Mesothelial cell of epicardium (in vitro differentiated cells): ENCODE data around the gene PTPRG. TPM values are rescaled to one million over a fixed set of nuclear protein-coding genes. Genes with fewer than 3 reads are reported as not detected.
A peak's percentile ranks its signal among the peaks of the same experiment; 100 is the strongest.

Experiments used
- DNase-seq, 2 experiments: peaks; one replicate each; pipeline ENCODE4 v3.0.0; 2021; ENCODE audit warnings: low spot score in 2 of 2; ENCODE audit not compliant: unreplicated experiment in 2 of 2
- H3K27ac Mint-ChIP-seq: 2 replicates; pipeline ENCODE4 v1.8.0; 2021; ENCODE audit warnings: mixed read lengths
- H3K27me3 Mint-ChIP-seq: 2 replicates; pipeline ENCODE4 v1.8.0; 2021; ENCODE audit warnings: low read depth, mixed read lengths
- H3K36me3 Mint-ChIP-seq: 2 replicates; pipeline ENCODE4 v1.8.0; 2021; ENCODE audit warnings: mixed read lengths
- H3K4me1 Mint-ChIP-seq: 2 replicates; pipeline ENCODE4 v1.8.0; 2021; ENCODE audit warnings: mixed read lengths
- H3K4me3 Mint-ChIP-seq: 2 replicates; pipeline ENCODE4 v1.8.0; 2021; ENCODE audit warnings: mild to moderate bottlenecking, moderate library complexity, mixed read lengths
- H3K9me3 Mint-ChIP-seq: 2 replicates; pipeline ENCODE4 v1.8.0; 2021; ENCODE audit warnings: mixed read lengths
- total RNA-seq: library from RNA; stranded (reverse); gene quantifications from 3 replicates; pipeline ENCODE4 v1.2.1, GENCODE V29; 2021
- TF ChIP-seq, protein P1 (sequence below): fragments of 200-600 bp; sonication (generic); IDR thresholded peaks from one replicate; pipeline ENCODE4 v1.5.0; 2021; ENCODE audit warnings: antibody characterized with exemption; ENCODE audit not compliant: unreplicated experiment

PTPRG gene
- total RNA-seq, 1 donor from 2014 or later, result 40.4 TPM

GRCh38 chr3:62183087-62183486 is 621.7 kb downstream of the PTPRG start:
- TF ChIP-seq, protein P1, sequence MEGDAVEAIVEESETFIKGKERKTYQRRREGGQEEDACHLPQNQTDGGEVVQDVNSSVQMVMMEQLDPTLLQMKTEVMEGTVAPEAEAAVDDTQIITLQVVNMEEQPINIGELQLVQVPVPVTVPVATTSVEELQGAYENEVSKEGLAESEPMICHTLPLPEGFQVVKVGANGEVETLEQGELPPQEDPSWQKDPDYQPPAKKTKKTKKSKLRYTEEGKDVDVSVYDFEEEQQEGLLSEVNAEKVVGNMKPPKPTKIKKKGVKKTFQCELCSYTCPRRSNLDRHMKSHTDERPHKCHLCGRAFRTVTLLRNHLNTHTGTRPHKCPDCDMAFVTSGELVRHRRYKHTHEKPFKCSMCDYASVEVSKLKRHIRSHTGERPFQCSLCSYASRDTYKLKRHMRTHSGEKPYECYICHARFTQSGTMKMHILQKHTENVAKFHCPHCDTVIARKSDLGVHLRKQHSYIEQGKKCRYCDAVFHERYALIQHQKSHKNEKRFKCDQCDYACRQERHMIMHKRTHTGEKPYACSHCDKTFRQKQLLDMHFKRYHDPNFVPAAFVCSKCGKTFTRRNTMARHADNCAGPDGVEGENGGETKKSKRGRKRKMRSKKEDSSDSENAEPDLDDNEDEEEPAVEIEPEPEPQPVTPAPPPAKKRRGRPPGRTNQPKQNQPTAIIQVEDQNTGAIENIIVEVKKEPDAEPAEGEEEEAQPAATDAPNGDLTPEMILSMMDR, result no peak
- no peak for DNase-seq
- Mint-ChIP-seq H3K4me3 (no peak overlapping the region), H3K27me3 (no peaks in the 10 kb centered on the region), H3K27ac (no peak overlapping the region), H3K9me3 (no peaks in the 10 kb centered on the region), H3K36me3 (peaks cover 2% of the 10 kb centered on the region), H3K4me1 (peaks cover 12% of the 10 kb centered on the region)

DNA sequence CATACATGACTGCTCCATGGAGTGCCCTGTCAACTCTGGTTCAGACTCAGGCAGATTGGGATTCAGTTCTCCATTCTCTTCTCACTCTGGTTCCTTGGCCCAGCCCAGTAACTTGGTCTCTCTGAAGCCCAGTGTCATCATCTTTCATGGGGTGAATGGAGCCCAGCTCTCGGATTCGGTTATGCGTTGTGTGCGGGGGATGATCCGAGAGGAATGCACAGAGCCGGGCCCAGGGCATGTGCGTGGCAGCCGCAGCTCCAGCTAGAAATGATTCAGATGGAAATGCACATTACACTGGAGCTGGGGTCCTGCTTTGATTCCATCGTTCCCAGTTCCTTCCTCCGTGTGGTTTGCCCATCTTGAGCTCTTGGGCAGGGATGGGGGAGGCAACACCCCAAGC is 622.6 kb downstream of the PTPRG start:
- peaks cover 17% of the 10 kb centered on the region for H3K4me1 Mint-ChIP-seq
- H3K36me3 Mint-ChIP-seq, result peaks cover 2% of the 10 kb centered on the region
- TF ChIP-seq, protein P1, result no peak
- no peaks in the 10 kb centered on the region for H3K27me3 Mint-ChIP-seq
- H3K9me3 Mint-ChIP-seq, result no peaks in the 10 kb centered on the region
- H3K27ac Mint-ChIP-seq, result no peak overlapping the region
- H3K4me3 Mint-ChIP-seq, result no peak overlapping the region
- DNase-seq, result no peak

GRCh38 chr3:62184559-62184958 is 623.2 kb downstream of the PTPRG start:
- Mint-ChIP-seq H3K9me3 (no peaks in the 10 kb centered on the region), H3K4me1 (peaks cover 19% of the 10 kb centered on the region), H3K27me3 (peaks cover under 1% of the 10 kb centered on the region), H3K36me3 (peaks cover 2% of the 10 kb centered on the region), H3K27ac (no peak overlapping the region), H3K4me3 (no peak overlapping the region)
- TF ChIP-seq, protein P1, result no peak
- no peak for DNase-seq

- Mint-ChIP-seq H3K9me3 (no peaks in the 10 kb centered on the region), H3K36me3 (peaks cover 2% of the 10 kb centered on the region), H3K27ac (no peak overlapping the region), H3K27me3 (peaks cover 6% of the 10 kb centered on the region), H3K4me3 (no peak overlapping the region), H3K4me1 (peaks cover 19% of the 10 kb centered on the region)
- TF ChIP-seq, protein P1, result peak; percentile 49
- DNase-seq, result no peak
These were observed 625.7 kb downstream of the PTPRG start for GRCh38 chr3:62187022-62187431.

DNA sequence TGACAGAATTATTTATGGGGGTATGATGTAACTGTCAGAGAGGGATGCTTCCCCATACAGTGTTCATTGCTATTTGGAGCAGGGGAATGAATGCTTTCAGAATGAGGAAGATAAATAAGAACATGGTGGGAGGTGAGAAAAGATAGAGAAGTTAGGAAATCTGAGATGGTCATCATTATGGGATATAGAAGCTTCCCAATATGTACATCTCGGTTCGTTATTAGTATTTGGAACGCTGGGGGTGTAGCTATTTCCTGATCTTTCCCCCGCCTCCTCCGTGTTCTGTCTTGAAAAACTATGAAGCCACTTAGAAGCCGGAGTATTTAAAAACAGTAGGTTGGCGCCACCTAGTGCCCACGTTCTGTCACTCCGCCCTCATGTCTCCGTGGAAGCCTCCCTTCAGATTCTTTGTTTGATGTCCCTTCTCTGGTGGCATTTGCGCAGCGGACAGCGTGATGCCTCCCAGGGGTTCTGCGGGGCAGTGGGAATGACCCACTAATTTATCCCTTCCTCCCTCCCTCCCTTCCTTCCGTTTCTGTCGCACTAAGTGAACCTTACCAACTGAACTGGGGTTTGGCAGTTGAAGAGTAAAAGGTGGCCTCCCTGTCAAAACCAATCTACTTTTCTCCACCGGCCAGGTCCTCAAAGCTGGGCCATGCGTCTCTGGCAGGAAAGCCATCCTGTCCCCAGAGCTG is 627.5 kb downstream of the PTPRG start:
- Mint-ChIP-seq H3K36me3 (peaks cover 2% of the 10 kb centered on the region), H3K27me3 (peaks cover 6% of the 10 kb centered on the region), H3K27ac (no peak overlapping the region), H3K4me3 (no peak overlapping the region), H3K9me3 (no peaks in the 10 kb centered on the region), H3K4me1 (peaks cover 16% of the 10 kb centered on the region)
- TF ChIP-seq, protein P1, result peak; percentile 84
- peak; percentile 40 to 81 for DNase-seq
